Tibial artery (tissue), 4 donors: Measurements from ENCODE around the gene TMEM63B.
"Not testable (repeated sequence)": the region's sequence is repeated elsewhere in the genome, so short reads cannot be mapped to it uniquely, and the experiment has no call there.

Source experiments
- DNase-seq, 2 donors: peaks; one replicate each; pipeline ENCODE4 v3.0.0-alpha.2; 2019
- H3K27ac ChIP-seq, 2 donors: fragments of 200-600 bp; sonication (generic) in 1 of 2; 1 replicate in 1 of 2; 2 replicates in 1 of 2; pipeline ENCODE4 v1.5.1; 2018 to 2019; ENCODE audit warnings: mild to moderate bottlenecking in 1 of 2
- H3K27me3 ChIP-seq, 2 donors: fragments of 200-600 bp; sonication (generic) in 1 of 2; one replicate each; pipeline versions ENCODE4 v1.5.1 to v1.6.0; 2016 to 2019
- H3K36me3 ChIP-seq, 3 donors: fragments of 200-600 bp; sonication (generic) in 2 of 3; one replicate each; pipeline ENCODE4 v1.5.1; 2016 to 2019; ENCODE audit warnings: mild to moderate bottlenecking in 2 of 3
- H3K4me1 ChIP-seq, 4 donors: fragments of 200-600 bp; sonication (generic) in 2 of 4; 1 replicate in 3 of 4; 2 replicates in 1 of 4; pipeline ENCODE4 v1.5.1; 2016 to 2019
- H3K4me3 ChIP-seq, 2 donors: fragments of 200-600 bp; sonication (generic) in 1 of 2; 1 replicate in 1 of 2; 2 replicates in 1 of 2; pipeline ENCODE4 v1.5.1; 2018 to 2019; ENCODE audit warnings: mild to moderate bottlenecking in 2 of 2
- H3K9me3 ChIP-seq, 3 donors: fragments of 200-600 bp; sonication (generic) in 1 of 3; one replicate each; pipeline ENCODE4 v1.5.1; 2016 to 2019
- intact Hi-C: fragments of 100-400 bp; cut with DNase I; formaldehyde crosslinking; loops from one replicate; pipeline ENCODE4 v1.15.0; 2023; ENCODE audit warnings: low total_unique reads
- TF ChIP-seq, protein P1 (sequence below), 2 experiments: fragments of 200-600 bp in 1 of 2; fragments of 450-650 bp in 1 of 2; IDR thresholded peaks; one replicate each; pipeline ENCODE4 v1.5.1; 2017 to 2019; ENCODE audit warnings: antibody characterized with exemption in 2 of 2, mild to moderate bottlenecking in 1 of 2, moderate library complexity in 1 of 2

The TMEM63B gene

GRCh38 chr6:44180406-44180805 lies 53.1 kb downstream of the TMEM63B start:
- Histone ChIP-seq H3K27me3 (no peaks in the 10 kb centered on the region), H3K4me1 (peaks cover 0 to 18% (median 8%) of the 10 kb centered on the region in 4 donors), H3K36me3 (no peaks in the 10 kb centered on the region), H3K9me3 (no peaks in the 10 kb centered on the region), H3K4me3 (no peak overlapping the region), H3K27ac (no peak overlapping the region)
- DNase-seq, result no peak
- intact Hi-C loops, result no loop called here
- TF ChIP-seq, protein P1, sequence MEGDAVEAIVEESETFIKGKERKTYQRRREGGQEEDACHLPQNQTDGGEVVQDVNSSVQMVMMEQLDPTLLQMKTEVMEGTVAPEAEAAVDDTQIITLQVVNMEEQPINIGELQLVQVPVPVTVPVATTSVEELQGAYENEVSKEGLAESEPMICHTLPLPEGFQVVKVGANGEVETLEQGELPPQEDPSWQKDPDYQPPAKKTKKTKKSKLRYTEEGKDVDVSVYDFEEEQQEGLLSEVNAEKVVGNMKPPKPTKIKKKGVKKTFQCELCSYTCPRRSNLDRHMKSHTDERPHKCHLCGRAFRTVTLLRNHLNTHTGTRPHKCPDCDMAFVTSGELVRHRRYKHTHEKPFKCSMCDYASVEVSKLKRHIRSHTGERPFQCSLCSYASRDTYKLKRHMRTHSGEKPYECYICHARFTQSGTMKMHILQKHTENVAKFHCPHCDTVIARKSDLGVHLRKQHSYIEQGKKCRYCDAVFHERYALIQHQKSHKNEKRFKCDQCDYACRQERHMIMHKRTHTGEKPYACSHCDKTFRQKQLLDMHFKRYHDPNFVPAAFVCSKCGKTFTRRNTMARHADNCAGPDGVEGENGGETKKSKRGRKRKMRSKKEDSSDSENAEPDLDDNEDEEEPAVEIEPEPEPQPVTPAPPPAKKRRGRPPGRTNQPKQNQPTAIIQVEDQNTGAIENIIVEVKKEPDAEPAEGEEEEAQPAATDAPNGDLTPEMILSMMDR (IDR thresholded peaks at IDR 0.05), result no peak

- H3K36me3 ChIP-seq, result no peaks in the 10 kb centered on the region
- no peak overlapping the region for H3K27ac ChIP-seq
- TF ChIP-seq, protein P1 (IDR thresholded peaks at IDR 0.05), result no peak
- no peaks in the 10 kb centered on the region for H3K9me3 ChIP-seq
- DNase-seq, result no peak
- H3K27me3 ChIP-seq, result no peaks in the 10 kb centered on the region
- H3K4me3 ChIP-seq, result no peak overlapping the region
- peaks cover 0 to 18% (median 8%) of the 10 kb centered on the region in 4 donors for H3K4me1 ChIP-seq
- intact Hi-C loops, result no loop called here
Observed at GRCh38 chr6:44180886-44181285, 53.5 kb downstream of the TMEM63B start.

DNA sequence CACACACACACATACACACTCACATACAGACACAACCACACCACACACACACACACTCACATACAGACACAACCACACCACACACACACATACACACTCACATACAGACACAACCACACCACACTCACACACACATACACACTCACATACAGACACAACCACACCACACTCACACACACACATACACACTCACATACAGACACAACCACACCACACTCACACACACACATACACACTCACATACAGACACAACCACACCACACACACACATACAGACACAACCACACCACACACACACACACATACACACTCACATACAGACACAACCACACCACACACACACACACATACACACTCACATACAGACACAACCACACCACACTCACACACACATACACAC lies 54.4 kb downstream of the TMEM63B start:
- H3K9me3 ChIP-seq, H3K27me3 ChIP-seq, H3K36me3 ChIP-seq, DNase-seq, intact Hi-C loops, H3K27ac ChIP-seq, H3K4me3 ChIP-seq: not testable (repeated sequence)
- peaks cover 0 to 18% (median 7%) of the 10 kb centered on the region in 4 donors for H3K4me1 ChIP-seq

GRCh38 chr6:44182911-44183390 lies 55.6 kb downstream of the TMEM63B start:
- no peak for DNase-seq
- no peak overlapping the region for H3K4me3 ChIP-seq
- TF ChIP-seq, protein P1 (IDR thresholded peaks at IDR 0.05), result no peak
- H3K9me3 ChIP-seq, result no peaks in the 10 kb centered on the region
- no peak overlapping the region for H3K27ac ChIP-seq
- H3K27me3 ChIP-seq, result no peaks in the 10 kb centered on the region
- peaks cover 0 to 9% (median 2%) of the 10 kb centered on the region in 4 donors for H3K4me1 ChIP-seq
- intact Hi-C loops, result no loop called here
- no peaks in the 10 kb centered on the region for H3K36me3 ChIP-seq

DNA sequence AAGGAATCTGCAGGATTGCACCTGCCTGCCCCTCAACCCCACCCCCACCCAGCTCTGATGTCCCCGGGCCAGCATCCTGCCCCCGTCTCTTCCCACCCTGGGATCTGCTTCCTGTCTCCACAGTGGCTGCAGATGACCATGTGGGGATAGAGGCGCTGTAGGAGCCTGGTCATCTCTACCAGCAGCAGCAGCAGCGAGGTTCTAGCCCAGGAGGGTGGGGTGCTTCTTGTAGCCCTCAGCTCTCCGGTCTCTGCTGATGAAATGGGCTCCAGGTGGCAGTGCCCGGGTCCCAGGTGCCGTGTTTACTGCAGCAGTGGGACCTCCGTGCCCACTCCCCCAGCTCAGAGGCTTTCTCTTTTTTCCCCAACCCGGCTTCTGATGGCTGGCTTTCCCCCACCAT lies 56.4 kb downstream of the TMEM63B start:
- TF ChIP-seq, protein P1 (IDR thresholded peaks at IDR 0.05), result no peak
- Histone ChIP-seq H3K27me3 (no peaks in the 10 kb centered on the region), H3K4me1 (peaks cover 0 to under 1% (median 0%) of the 10 kb centered on the region in 4 donors), H3K27ac (no peak overlapping the region), H3K36me3 (no peaks in the 10 kb centered on the region), H3K9me3 (no peaks in the 10 kb centered on the region), H3K4me3 (no peak overlapping the region)
- intact Hi-C loops, result no loop called here
- no peak for DNase-seq

- intact Hi-C loops, H3K4me1 ChIP-seq, H3K27me3 ChIP-seq: not testable (repeated sequence)
Observed at GRCh38 chr6:44185356-44185755, 58.0 kb downstream of the TMEM63B start.

More at GRCh38 chr6:44185356-44185755, 58.0 kb downstream of the TMEM63B start:
- H3K4me3 ChIP-seq, H3K36me3 ChIP-seq, H3K27ac ChIP-seq, H3K9me3 ChIP-seq, DNase-seq: not testable (repeated sequence)
